NCI-H2081 (cell line): ENCODE measurements around the gene SPTY2D1.

Experiments used
- DNase-seq, 2 experiments: peaks; one replicate each; lab custom pipeline; 2025; lab: John Stamatoyannopoulos, UW

SPTY2D1 gene

DNA sequence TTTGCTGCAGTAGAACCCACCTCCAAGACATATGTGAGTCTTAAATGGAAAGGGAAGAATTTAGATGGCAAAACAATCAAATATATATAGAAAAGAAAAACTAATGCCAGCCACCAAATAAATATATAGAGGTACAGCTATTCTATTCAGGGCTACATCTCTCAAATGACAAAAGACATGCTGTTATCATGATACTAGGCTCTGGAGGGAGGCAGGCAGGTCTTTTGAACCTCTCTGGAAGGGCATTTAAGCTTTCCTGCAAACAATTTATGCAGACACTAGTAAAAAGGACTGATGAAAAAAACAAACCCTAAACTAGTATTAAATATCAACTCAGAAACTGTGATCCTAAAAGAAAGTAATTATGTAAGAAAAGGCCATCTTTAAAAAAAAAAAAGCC is 70.0 kb downstream of the SPTY2D1 start:
- no peak for DNase-seq

DNA sequence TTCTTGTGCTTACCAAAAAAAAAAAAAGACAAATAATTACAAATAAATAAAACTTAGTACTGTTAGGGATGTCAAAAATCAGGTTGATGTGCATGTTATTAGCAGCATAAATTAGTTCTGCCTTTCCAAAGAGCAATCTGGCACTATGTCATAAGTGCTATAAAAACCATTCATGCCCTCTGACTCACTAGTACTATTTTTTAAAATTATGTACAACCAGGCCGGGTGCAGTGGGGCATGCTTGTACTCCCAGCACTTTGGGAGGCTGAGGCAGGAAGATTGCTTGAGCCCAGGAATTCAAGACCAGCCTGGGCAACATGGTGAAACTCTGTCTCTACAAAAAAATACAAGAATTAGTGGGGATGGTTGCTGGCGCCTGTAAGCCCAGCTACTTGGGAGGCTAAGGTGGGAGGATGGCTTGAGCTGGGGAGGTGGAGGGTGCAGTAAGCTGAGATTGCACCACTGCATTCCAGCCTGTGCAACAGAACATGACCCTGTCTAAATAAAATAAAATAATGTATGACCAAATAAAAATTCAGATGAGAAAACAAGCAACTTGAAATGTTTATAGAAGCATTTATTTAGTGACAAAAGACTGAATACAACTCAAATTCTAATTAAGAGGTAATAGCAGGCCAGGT is 70.9 kb downstream of the SPTY2D1 start:
- no peak for DNase-seq
